HUES6 (cell line): ENCODE data around the gene RPL41.

Source experiments
- H3K27ac ChIP-seq: 2 replicates; pipeline ENCODE4 v1.7.0; 2013; ENCODE audit warnings: low read depth, mild to moderate bottlenecking, low read length, inconsistent platforms
- H3K27me3 ChIP-seq: 2 replicates; pipeline ENCODE4 v1.6.1; 2013; ENCODE audit warnings: low read length; ENCODE audit not compliant: control insufficient read depth, insufficient read depth
- H3K36me3 ChIP-seq: 2 replicates; pipeline ENCODE4 v1.6.1; 2013; ENCODE audit warnings: low read length; ENCODE audit not compliant: control insufficient read depth, insufficient read depth
- H3K4me1 ChIP-seq: 2 replicates; pipeline ENCODE4 v1.6.1; 2013; ENCODE audit warnings: low read length; ENCODE audit not compliant: control insufficient read depth, insufficient read depth
- H3K4me3 ChIP-seq: 2 replicates; pipeline ENCODE4 v1.5.1; 2013; ENCODE audit warnings: low read depth, low read length
- H3K9ac ChIP-seq: one replicate; pipeline ENCODE4 v1.6.1; 2013; ENCODE audit warnings: mild to moderate bottlenecking, low read length
- H3K9me3 ChIP-seq: 2 replicates; pipeline ENCODE4 v1.6.1; 2013; ENCODE audit warnings: low read depth, low read length; ENCODE audit not compliant: control insufficient read depth, insufficient read depth

RPL41 gene

DNA sequence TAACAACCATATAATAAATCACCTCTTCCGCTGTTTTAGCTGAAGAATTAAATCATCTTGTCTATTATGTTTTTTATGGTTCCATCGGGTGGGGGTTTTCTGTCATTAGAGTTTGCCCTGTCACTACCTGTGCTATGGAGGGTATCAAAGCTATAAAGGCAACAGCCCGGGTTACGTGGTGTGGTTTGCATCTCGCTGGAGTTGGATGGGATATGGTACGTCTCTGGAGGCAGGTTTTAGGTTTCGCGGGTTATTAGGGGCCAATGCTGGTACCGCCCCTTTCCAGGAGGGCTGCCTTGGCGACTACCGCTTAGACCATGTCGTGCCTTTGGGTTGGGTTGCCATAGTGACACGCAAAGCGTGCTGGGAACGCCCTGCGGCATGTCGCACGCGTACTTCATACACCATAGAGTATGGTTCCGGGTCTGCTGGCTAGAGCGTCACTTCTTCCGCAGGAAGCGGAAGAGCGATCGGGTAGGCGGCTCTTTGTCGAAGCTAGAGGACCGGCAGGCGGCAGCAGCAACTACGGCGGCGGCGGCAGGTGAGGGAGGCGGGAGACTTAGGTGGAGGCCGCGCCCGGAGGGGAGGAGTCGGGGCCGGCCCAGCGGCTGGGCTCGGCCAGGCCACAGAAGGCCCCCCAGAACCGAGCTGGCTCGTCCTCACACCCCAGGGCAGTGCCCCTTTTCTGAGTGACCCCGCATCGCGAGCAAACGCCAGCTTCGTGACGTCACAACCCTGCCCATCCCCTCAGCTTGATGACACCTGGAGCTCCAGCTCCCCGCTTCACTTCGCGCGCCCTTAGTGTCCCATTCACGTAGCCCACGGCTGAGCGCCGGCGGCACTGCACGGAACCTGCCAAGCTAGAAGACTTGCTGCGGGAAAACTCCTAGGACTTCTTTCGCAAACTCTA lies 1.6 kb downstream of the RPL41 start, which contains the start of gene ZC3H10:
Gene ZC3H10 (plus strand): TSS at position 489 of the 910 bp plus-strand sequence. CDS start 2,297 bp downstream, outside the sequence.
- peaks cover 12% of the 10 kb centered on the region for H3K4me1 ChIP-seq
- H3K9ac ChIP-seq, result peak within 1 kb of the TSS; percentile 95
- H3K36me3 ChIP-seq, result peaks cover 38% of the 10 kb centered on the region
- H3K4me3 ChIP-seq, result peak within 1 kb of the TSS; percentile 82
- no peaks in the 10 kb centered on the region for H3K27me3 ChIP-seq
- H3K9me3 ChIP-seq, result no peaks in the 10 kb centered on the region
- H3K27ac ChIP-seq, result peak within 1 kb of the TSS; percentile 75

DNA sequence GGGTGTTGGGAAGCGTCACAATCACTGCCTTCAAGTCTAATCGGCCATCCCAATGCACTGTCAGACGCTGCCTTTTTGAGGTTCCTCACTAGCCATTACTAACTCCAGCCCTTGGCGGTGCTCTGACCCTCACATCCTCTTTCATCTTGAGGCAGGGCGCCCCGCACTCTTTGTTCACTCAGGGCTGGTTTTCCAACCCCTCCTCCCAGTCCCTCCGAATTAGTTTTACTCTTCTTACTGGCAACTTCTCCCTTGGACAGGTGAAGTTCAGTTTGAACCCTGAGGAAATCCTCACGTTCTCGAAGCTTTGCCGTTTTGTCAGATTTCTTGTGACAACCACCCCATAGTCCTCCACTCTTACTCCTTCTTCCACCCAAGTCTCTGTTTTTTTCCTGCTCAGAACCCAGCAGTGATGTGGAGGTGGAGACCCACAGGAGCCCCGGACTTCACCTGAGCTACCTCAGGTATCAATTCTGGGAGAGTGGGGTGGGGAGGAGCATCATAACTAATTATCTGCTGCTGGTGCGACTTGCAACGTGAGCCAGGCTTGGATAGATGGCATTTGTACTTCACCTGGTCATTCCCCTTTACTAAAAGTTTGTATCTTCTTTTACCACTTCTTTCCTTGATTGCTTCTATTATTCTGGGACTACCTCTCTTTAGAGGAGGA lies 2.4 kb downstream of the RPL41 start:
- Histone ChIP-seq H3K4me1 (peaks cover 12% of the 10 kb centered on the region), H3K9me3 (no peaks in the 10 kb centered on the region), H3K36me3 (peaks cover 31% of the 10 kb centered on the region), H3K27me3 (no peaks in the 10 kb centered on the region), H3K27ac (0 out of 2 replicates have a peak overlapping the region, but pooled peaks have one; percentile 5), H3K9ac (peak overlapping the region; percentile 84), H3K4me3 (peak overlapping the region; percentile 82)

DNA sequence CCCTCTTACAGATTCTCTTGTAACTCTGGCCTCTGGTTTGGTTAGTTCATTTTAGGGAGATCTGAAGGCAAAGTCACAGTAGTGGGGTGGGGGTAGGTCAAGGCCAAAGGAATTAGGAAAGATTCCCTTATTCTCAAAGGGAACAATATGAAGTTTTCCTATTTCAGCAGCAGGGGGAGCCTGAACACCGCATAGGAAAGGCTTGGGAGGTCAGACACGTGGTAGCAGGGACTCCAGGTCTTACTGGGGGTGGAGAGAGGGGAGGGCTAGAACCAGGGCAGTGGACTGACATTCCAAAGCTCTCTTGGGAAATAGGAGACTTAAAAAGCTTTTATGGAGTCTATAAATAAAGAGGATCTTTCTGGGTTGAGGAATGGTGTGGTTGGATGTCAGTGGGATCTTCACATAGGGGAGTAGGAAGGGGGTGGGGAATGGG lies 2.9 kb downstream of the RPL41 start:
- Histone ChIP-seq H3K4me3 (peak overlapping the region; percentile 82), H3K27me3 (no peaks in the 10 kb centered on the region), H3K4me1 (peaks cover 12% of the 10 kb centered on the region), H3K9me3 (no peaks in the 10 kb centered on the region), H3K36me3 (peaks cover 26% of the 10 kb centered on the region), H3K9ac (peak overlapping the region; percentile 84), H3K27ac (no peak overlapping the region)

DNA sequence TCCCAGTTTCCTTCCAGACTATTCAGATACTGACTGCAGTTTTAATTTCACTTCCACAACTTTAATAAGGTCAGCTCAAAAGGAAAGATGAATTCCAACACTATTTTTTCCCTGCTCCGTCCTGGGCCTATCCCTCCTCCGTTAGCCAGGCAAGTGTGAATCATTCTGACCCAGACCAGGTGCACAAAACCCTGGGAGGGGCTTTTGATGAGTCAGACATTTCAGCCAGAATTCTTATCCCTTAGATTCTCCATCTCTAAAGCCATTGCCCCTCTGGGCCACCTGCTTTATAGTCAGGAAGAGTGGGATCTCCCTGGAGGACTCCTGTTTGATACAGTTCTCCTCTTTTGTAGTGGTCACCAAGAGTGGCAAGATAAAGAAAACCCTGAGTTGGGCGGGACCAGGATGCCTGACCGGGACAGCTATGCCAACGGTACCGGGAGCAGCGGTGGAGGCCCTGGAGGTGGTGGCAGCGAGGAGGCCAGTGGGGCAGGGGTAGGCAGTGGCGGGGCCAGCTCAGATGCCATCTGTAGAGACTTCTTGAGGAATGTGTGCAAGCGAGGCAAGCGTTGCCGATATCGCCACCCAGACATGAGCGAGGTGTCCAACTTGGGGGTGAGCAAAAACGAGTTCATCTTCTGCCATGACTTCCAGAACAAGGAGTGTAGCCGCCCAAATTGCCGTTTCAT lies 3.9 kb downstream of the RPL41 start:
- Histone ChIP-seq H3K4me1 (peaks cover 12% of the 10 kb centered on the region), H3K27me3 (no peaks in the 10 kb centered on the region), H3K4me3 (no peak overlapping the region), H3K9ac (peak overlapping the region; percentile 3), H3K36me3 (peaks cover 26% of the 10 kb centered on the region), H3K27ac (no peak overlapping the region), H3K9me3 (no peaks in the 10 kb centered on the region)

DNA sequence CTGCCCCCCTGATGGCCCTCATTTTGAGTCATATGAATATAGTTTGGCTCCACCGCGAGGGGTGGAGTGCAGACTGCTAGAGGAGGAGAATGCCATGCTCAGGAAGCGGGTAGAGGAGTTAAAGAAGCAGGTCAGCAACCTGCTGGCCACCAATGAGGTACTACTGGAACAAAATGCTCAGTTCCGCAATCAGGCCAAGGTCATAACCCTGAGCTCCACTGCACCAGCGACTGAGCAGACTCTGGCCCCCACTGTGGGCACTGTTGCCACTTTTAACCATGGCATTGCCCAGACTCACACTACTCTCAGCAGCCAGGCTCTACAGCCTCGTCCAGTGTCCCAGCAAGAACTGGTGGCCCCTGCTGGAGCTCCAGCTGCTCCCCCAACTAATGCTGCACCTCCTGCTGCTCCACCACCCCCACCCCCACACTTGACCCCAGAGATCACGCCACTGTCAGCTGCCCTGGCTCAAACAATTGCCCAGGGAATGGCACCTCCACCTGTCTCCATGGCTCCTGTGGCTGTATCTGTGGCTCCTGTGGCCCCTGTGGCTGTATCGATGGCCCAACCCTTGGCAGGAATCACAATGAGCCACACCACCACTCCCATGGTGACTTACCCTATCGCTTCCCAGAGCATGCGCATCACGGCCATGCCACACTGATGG lies 4.9 kb downstream of the RPL41 start:
- H3K27me3 ChIP-seq, result no peaks in the 10 kb centered on the region
- peaks cover 26% of the 10 kb centered on the region for H3K36me3 ChIP-seq
- H3K9me3 ChIP-seq, result no peaks in the 10 kb centered on the region
- no peak overlapping the region for H3K27ac ChIP-seq
- H3K4me3 ChIP-seq, result no peak overlapping the region
- no peak overlapping the region for H3K9ac ChIP-seq
- H3K4me1 ChIP-seq, result peaks cover 13% of the 10 kb centered on the region

DNA sequence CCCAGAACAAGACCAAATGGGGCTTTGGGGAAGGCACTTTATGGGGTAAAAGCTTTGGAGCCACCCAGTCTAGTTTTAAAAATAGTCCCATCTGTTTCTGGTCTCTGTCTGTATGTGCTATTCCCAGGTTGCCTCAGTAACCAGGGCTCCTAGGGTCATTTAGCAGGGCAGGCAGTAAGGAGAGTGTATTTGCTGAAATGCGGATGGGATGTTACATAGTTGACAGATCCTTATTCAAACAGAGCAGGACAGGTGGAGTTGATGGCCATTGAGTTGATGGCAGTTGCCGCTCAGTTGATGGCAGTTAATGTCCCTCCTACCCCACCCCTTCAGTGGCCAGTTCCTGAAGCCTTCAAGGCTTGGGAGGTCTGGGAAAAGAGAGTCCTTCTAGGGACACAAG lies 6.2 kb downstream of the RPL41 start:
- no peak overlapping the region for H3K27ac ChIP-seq
- H3K9ac ChIP-seq, result no peak overlapping the region
- H3K9me3 ChIP-seq, result no peaks in the 10 kb centered on the region
- H3K36me3 ChIP-seq, result peaks cover 18% of the 10 kb centered on the region
- H3K27me3 ChIP-seq, result no peaks in the 10 kb centered on the region
- peaks cover 25% of the 10 kb centered on the region for H3K4me1 ChIP-seq
- H3K4me3 ChIP-seq, result no peak overlapping the region

DNA sequence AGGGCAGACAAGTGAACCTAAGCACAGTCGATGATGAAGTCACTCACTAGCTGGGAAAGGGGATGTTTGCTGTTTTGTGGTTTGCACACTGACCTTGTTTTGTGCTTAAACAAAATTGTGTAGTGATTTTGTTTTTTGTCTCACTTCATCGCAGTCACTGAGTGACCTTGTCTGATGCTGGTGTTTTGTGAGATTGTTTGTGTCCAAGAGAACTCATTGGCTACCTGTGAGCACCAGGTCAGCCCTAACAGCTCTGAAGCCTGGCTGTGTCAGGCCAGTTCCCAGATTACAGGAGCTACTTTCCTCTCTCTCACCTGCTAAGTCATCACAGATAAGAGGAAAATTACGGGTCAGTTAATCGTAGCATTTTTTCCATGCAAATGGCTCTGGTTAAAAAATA lies 7.7 kb downstream of the RPL41 start:
- Histone ChIP-seq H3K9me3 (no peaks in the 10 kb centered on the region), H3K27me3 (no peaks in the 10 kb centered on the region), H3K27ac (no peak overlapping the region), H3K4me1 (peaks cover 21% of the 10 kb centered on the region), H3K9ac (no peak overlapping the region), H3K4me3 (no peak overlapping the region), H3K36me3 (peaks cover 16% of the 10 kb centered on the region)

DNA sequence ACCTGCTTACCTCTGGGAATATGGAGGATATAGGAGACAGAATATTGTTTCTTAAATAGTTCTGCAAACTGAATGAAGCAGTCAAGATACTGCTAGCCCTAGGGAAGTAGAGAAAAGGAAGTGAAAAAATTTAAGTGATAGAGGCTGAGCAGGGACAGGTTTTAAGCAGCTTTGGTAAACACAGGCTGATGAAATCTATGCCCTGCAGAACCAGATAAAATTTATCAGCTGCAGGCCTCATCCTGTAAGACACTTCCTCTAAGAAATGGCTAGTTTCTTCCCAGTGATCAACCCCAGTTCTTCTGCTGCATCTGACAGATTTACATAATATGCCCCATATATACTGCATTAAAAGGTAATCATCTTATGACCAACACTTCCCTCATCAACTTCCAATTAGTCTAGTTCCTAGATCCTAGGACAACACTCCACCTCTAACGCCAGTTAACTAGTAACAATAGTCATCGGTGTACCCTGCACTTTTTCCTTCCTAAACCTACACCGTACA lies 10.4 kb downstream of the RPL41 start:
- Histone ChIP-seq H3K4me1 (peaks cover 18% of the 10 kb centered on the region), H3K9ac (no peak overlapping the region), H3K27ac (no peak overlapping the region), H3K36me3 (peaks cover 19% of the 10 kb centered on the region), H3K9me3 (no peaks in the 10 kb centered on the region), H3K4me3 (peak overlapping the region; percentile 62), H3K27me3 (no peaks in the 10 kb centered on the region)

DNA sequence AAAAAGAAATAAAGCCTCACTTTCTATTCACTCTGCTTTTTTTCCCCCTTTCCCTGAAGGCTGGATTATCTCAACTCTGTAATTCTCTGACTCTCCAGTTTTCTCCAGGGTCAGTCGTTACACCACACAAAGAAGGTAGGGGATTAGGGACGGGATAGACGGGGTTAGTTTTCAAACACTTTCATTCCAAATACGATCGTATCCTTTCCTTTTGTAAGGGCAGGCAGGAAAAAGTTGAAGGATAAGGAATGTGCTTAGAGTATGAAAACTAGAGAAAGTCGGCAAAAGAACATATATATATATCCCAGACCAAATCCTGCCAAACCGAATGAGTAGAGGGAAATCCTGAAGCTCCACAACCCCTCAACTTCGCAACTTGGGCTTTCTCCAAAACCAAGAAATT lies 11.1 kb downstream of the RPL41 start:
- Histone ChIP-seq H3K9me3 (no peaks in the 10 kb centered on the region), H3K4me1 (peaks cover 18% of the 10 kb centered on the region), H3K27me3 (no peaks in the 10 kb centered on the region), H3K36me3 (peaks cover 25% of the 10 kb centered on the region), H3K9ac (peak overlapping the region; percentile 57), H3K4me3 (peak overlapping the region; percentile 62), H3K27ac (0 out of 2 replicates have a peak overlapping the region, but pooled peaks have one; percentile 22)

DNA sequence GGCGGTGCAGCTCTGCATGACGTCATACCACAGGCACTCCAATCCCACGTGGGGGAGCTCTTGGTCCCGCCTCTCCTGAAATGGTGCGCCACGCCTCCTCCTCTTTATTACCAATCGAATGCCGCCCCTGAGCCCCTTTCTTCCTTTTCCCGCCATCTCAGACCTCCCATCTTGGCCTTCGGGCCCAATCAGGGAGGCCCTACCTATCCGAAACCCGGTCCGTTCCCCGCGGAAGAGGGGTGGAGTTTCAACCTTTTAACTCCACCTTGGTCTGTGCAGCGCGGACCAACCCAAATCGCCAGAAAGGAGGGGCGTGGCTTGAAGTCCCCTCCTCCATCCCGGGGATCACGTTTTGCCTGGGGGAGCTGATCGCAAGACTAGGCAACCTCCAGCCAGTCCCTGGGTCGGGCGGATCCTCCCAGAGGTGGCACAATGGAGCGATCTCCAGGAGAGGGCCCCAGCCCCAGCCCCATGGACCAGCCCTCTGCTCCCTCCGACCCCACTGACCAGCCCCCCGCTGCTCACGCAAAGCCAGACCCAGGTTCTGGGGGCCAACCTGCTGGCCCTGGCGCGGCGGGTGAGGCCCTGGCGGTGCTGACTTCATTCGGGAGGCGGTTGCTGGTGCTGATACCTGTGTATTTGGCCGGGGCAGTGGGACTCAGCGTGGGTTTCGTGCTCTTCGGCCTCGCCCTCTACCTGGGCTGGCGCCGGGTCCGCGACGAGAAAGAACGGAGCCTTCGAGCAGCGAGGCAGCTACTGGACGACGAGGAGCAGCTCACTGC lies 11.6 kb downstream of the RPL41 start, which contains the start of gene ESYT1:
Gene ESYT1 (plus strand): TSS at position 380 of the 782 bp plus-strand sequence. CDS start 53 bp downstream, at position 433.
- H3K9ac ChIP-seq, result peak within 1 kb of the TSS; percentile 92
- no peaks in the 10 kb centered on the region for H3K27me3 ChIP-seq
- no peaks in the 10 kb centered on the region for H3K9me3 ChIP-seq
- peaks cover 18% of the 10 kb centered on the region for H3K4me1 ChIP-seq
- peaks cover 28% of the 10 kb centered on the region for H3K36me3 ChIP-seq
- H3K27ac ChIP-seq, result peak within 1 kb of the TSS; percentile 91
- H3K4me3 ChIP-seq, result peak within 1 kb of the TSS; percentile 98
